Activated naive CD4-positive, alpha-beta T cell treated with anti-CD3 and anti-CD28 coated beads, Interleukin-2, amount 10 ng/mL, durations not matched to agents 7 days and 5 days (primary cell): ENCODE measurements around the gene NDUFAF8.
A peak's percentile ranks its signal among the peaks of the same experiment; 100 is the strongest.

Source experiments
- CTCF ChIA-PET: fragments of 350-600 bp; sonication (Branson Sonifier 250); formaldehyde crosslinking; loops from one replicate; lab custom pipeline; 2021; ENCODE audit warnings: antibody characterized with exemption; lab: Charles Lee
- DNase-seq: peaks from one replicate; pipeline ENCODE4 v3.0.0-alpha.2; 2020
- H3K27ac Mint-ChIP-seq: one replicate; pipeline ENCODE4 v1.8.0; 2021; ENCODE audit warnings: mild to moderate bottlenecking, moderate library complexity, mixed read lengths
- H3K27me3 Mint-ChIP-seq: one replicate; pipeline ENCODE4 v1.8.0; 2021; ENCODE audit warnings: mild to moderate bottlenecking, mixed read lengths
- H3K36me3 Mint-ChIP-seq: one replicate; pipeline ENCODE4 v1.8.0; 2021; ENCODE audit warnings: mixed read lengths
- H3K4me1 Mint-ChIP-seq: one replicate; pipeline ENCODE4 v1.8.0; 2021; ENCODE audit warnings: mixed read lengths
- H3K4me3 Mint-ChIP-seq: one replicate; pipeline ENCODE4 v1.8.0; 2021; ENCODE audit warnings: mild to moderate bottlenecking, moderate library complexity, mixed read lengths
- H3K9me3 Mint-ChIP-seq: one replicate; pipeline ENCODE4 v1.8.0; 2021; ENCODE audit warnings: mixed read lengths

Gene NDUFAF8

GRCh38 chr17:81264640-81265039, 25.5 kb downstream of the NDUFAF8 start:
- Mint-ChIP-seq H3K9me3 (no peaks in the 10 kb centered on the region), H3K27me3 (no peaks in the 10 kb centered on the region), H3K27ac (no peak overlapping the region), H3K4me3 (no peak overlapping the region), H3K36me3 (peaks cover 32% of the 10 kb centered on the region), H3K4me1 (no peaks in the 10 kb centered on the region)
- DNase-seq, result no peak
- CTCF ChIA-PET, result no interaction called here

- DNase-seq, result no peak
- peaks cover 32% of the 10 kb centered on the region for H3K36me3 Mint-ChIP-seq
- CTCF ChIA-PET, result interaction anchor here (1.3 kb wide), 1 partner anchor 13 kb away, joined by 4 read pairs; no protein-coding TSS in a partner anchor
- H3K4me1 Mint-ChIP-seq, result no peaks in the 10 kb centered on the region
- no peak overlapping the region for H3K27ac Mint-ChIP-seq
- no peaks in the 10 kb centered on the region for H3K9me3 Mint-ChIP-seq
- H3K4me3 Mint-ChIP-seq, result no peak overlapping the region
- H3K27me3 Mint-ChIP-seq, result no peaks in the 10 kb centered on the region
Observed at GRCh38 chr17:81265576-81265975, 26.5 kb downstream of the NDUFAF8 start.

GRCh38 chr17:81267390-81268067, 28.4 kb downstream of the NDUFAF8 start:
- H3K9me3 Mint-ChIP-seq, result no peaks in the 10 kb centered on the region
- no peak overlapping the region for H3K27ac Mint-ChIP-seq
- H3K4me3 Mint-ChIP-seq, result no peak overlapping the region
- no peaks in the 10 kb centered on the region for H3K27me3 Mint-ChIP-seq
- DNase-seq, result no peak
- H3K4me1 Mint-ChIP-seq, result peaks cover under 1% of the 10 kb centered on the region
- CTCF ChIA-PET, result no interaction called here
- peaks cover 41% of the 10 kb centered on the region for H3K36me3 Mint-ChIP-seq

- no peak overlapping the region for H3K4me3 Mint-ChIP-seq
- no peak for DNase-seq
- H3K36me3 Mint-ChIP-seq, result peaks cover 50% of the 10 kb centered on the region
- H3K27me3 Mint-ChIP-seq, result no peaks in the 10 kb centered on the region
- H3K9me3 Mint-ChIP-seq, result no peaks in the 10 kb centered on the region
- no peak overlapping the region for H3K27ac Mint-ChIP-seq
- H3K4me1 Mint-ChIP-seq, result peaks cover 6% of the 10 kb centered on the region
- CTCF ChIA-PET, result no interaction called here
Observed at GRCh38 chr17:81270279-81270678, 31.2 kb downstream of the NDUFAF8 start.

- DNase-seq, result no peak
- Mint-ChIP-seq H3K27ac (no peak overlapping the region), H3K4me1 (peaks cover 6% of the 10 kb centered on the region), H3K36me3 (peaks cover 45% of the 10 kb centered on the region), H3K27me3 (no peaks in the 10 kb centered on the region), H3K9me3 (no peaks in the 10 kb centered on the region), H3K4me3 (no peak overlapping the region)
- CTCF ChIA-PET, result no interaction called here
Observed at GRCh38 chr17:81271226-81271625, 32.1 kb downstream of the NDUFAF8 start.

- no peaks in the 10 kb centered on the region for H3K27me3 Mint-ChIP-seq
- peak overlapping the region; percentile 57 for H3K27ac Mint-ChIP-seq
- no peak for DNase-seq
- no peaks in the 10 kb centered on the region for H3K9me3 Mint-ChIP-seq
- CTCF ChIA-PET, result no interaction called here
- no peak overlapping the region for H3K4me3 Mint-ChIP-seq
- H3K36me3 Mint-ChIP-seq, result peaks cover 51% of the 10 kb centered on the region
- peaks cover 6% of the 10 kb centered on the region for H3K4me1 Mint-ChIP-seq
Observed at GRCh38 chr17:81272616-81273015, 33.5 kb downstream of the NDUFAF8 start.

GRCh38 chr17:81273698-81274470, 34.8 kb downstream of the NDUFAF8 start:
- no peak overlapping the region for H3K27ac Mint-ChIP-seq
- H3K4me3 Mint-ChIP-seq, result no peak overlapping the region
- H3K27me3 Mint-ChIP-seq, result no peaks in the 10 kb centered on the region
- CTCF ChIA-PET, result no interaction called here
- DNase-seq, result no peak
- no peaks in the 10 kb centered on the region for H3K9me3 Mint-ChIP-seq
- H3K36me3 Mint-ChIP-seq, result peaks cover 43% of the 10 kb centered on the region
- H3K4me1 Mint-ChIP-seq, result peaks cover 6% of the 10 kb centered on the region

GRCh38 chr17:81274471-81274855, 35.3 kb downstream of the NDUFAF8 start:
- Mint-ChIP-seq H3K4me3 (no peak overlapping the region), H3K27ac (no peak overlapping the region), H3K36me3 (peaks cover 42% of the 10 kb centered on the region), H3K9me3 (no peaks in the 10 kb centered on the region), H3K4me1 (peaks cover 6% of the 10 kb centered on the region), H3K27me3 (no peaks in the 10 kb centered on the region)
- CTCF ChIA-PET, result no interaction called here
- no peak for DNase-seq

GRCh38 chr17:81276781-81277180, 37.7 kb downstream of the NDUFAF8 start:
- CTCF ChIA-PET, result no interaction called here

GRCh38 chr17:81277421-81277820, 38.3 kb downstream of the NDUFAF8 start:
- no peaks in the 10 kb centered on the region for H3K27me3 Mint-ChIP-seq
- CTCF ChIA-PET, result no interaction called here
- peaks cover 44% of the 10 kb centered on the region for H3K36me3 Mint-ChIP-seq

More at GRCh38 chr17:81276781-81277180, 37.7 kb downstream of the NDUFAF8 start:
- peaks cover 44% of the 10 kb centered on the region for H3K36me3 Mint-ChIP-seq
- no peak for DNase-seq
- no peak overlapping the region for H3K27ac Mint-ChIP-seq
- H3K4me1 Mint-ChIP-seq, result peaks cover 6% of the 10 kb centered on the region
- H3K9me3 Mint-ChIP-seq, result no peaks in the 10 kb centered on the region
- no peak overlapping the region for H3K4me3 Mint-ChIP-seq
- H3K27me3 Mint-ChIP-seq, result no peaks in the 10 kb centered on the region

GRCh38 chr17:81277946-81278693, 39.0 kb downstream of the NDUFAF8 start:
- Mint-ChIP-seq H3K9me3 (no peaks in the 10 kb centered on the region), H3K36me3 (peaks cover 39% of the 10 kb centered on the region), H3K27ac (no peak overlapping the region), H3K4me1 (no peaks in the 10 kb centered on the region), H3K27me3 (no peaks in the 10 kb centered on the region), H3K4me3 (no peak overlapping the region)
- DNase-seq, result no peak
- CTCF ChIA-PET, result no interaction called here

More at GRCh38 chr17:81277421-81277820, 38.3 kb downstream of the NDUFAF8 start:
- no peak for DNase-seq
- Mint-ChIP-seq H3K4me1 (peaks cover 6% of the 10 kb centered on the region), H3K9me3 (no peaks in the 10 kb centered on the region), H3K4me3 (no peak overlapping the region), H3K27ac (no peak overlapping the region)

- CTCF ChIA-PET, result no interaction called here
- Mint-ChIP-seq H3K36me3 (peaks cover 32% of the 10 kb centered on the region), H3K4me1 (no peaks in the 10 kb centered on the region), H3K27ac (no peak overlapping the region), H3K9me3 (no peaks in the 10 kb centered on the region), H3K27me3 (no peaks in the 10 kb centered on the region), H3K4me3 (no peak overlapping the region)
- DNase-seq, result no peak
Observed at GRCh38 chr17:81278831-81279230, 39.7 kb downstream of the NDUFAF8 start.

- H3K4me1 Mint-ChIP-seq, result peaks cover 4% of the 10 kb centered on the region
- no peak overlapping the region for H3K4me3 Mint-ChIP-seq
- no peaks in the 10 kb centered on the region for H3K9me3 Mint-ChIP-seq
- H3K27ac Mint-ChIP-seq, result no peak overlapping the region
- no peak for DNase-seq
- H3K27me3 Mint-ChIP-seq, result no peaks in the 10 kb centered on the region
- H3K36me3 Mint-ChIP-seq, result peaks cover 34% of the 10 kb centered on the region
- CTCF ChIA-PET, result interaction anchor here (1.0 kb wide), 1 partner anchor 16 kb away, joined by 3 read pairs; the partner anchor contains the start of gene SLC38A10
Observed at GRCh38 chr17:81279278-81280275, 40.5 kb downstream of the NDUFAF8 start.
